Activated T-helper 1 cell treated with anti-CD3 and anti-CD28 coated beads, Interleukin-2, amount 50 U/mL, for 16 hours (primary cell): ENCODE measurements around the gene L3MBTL1.
A peak's percentile ranks its signal among the peaks of the same experiment; 100 is the strongest.
"Not testable (repeated sequence)": the region's sequence is repeated elsewhere in the genome, so short reads cannot be mapped to it uniquely, and the experiment has no call there.

Source experiments
- DNase-seq, 2 donors: peaks; one replicate each; pipeline ENCODE4 v3.0.0-alpha.2; 2020; ENCODE audit warnings: low read depth in 1 of 2, low spot score in 1 of 2

L3MBTL1 gene

GRCh38 chr20:43502021-43502420 is 5.5 kb upstream of the L3MBTL1 start:
- not testable (repeated sequence) for DNase-seq

- DNase-seq: no peak
These were observed 1.3 kb upstream of the L3MBTL1 start for GRCh38 chr20:43506238-43506637.

- no peak for DNase-seq
These were observed 609 bp downstream of the L3MBTL1 start for GRCh38 chr20:43508106-43508505.

- DNase-seq: no peak
These were observed 1.1 kb downstream of the L3MBTL1 start for GRCh38 chr20:43508604-43509040.

- DNase-seq: no peak
These were observed 4.4 kb downstream of the L3MBTL1 start for GRCh38 chr20:43511879-43512278.

GRCh38 chr20:43513372-43513930 is 6.0 kb downstream of the L3MBTL1 start:
- no peak for DNase-seq

- peak; percentile 65 to 81 for DNase-seq
These were observed 6.6 kb downstream of the L3MBTL1 start for GRCh38 chr20:43513931-43514647.

GRCh38 chr20:43514648-43514999 is 7.1 kb downstream of the L3MBTL1 start:
- DNase-seq: no peak

- DNase-seq: no peak
These were observed 8.1 kb downstream of the L3MBTL1 start for GRCh38 chr20:43515628-43516027.

GRCh38 chr20:43516251-43516824 is 8.8 kb downstream of the L3MBTL1 start:
- no peak for DNase-seq

GRCh38 chr20:43520074-43520630 is 12.7 kb downstream of the L3MBTL1 start:
- DNase-seq: no peak

- no peak for DNase-seq
These were observed 17.5 kb downstream of the L3MBTL1 start for GRCh38 chr20:43525021-43525420.

GRCh38 chr20:43528258-43528875 is 20.9 kb downstream of the L3MBTL1 start:
- DNase-seq: no peak

GRCh38 chr20:43529051-43529450 is 21.6 kb downstream of the L3MBTL1 start:
- no peak for DNase-seq

GRCh38 chr20:43529457-43530153 is 22.1 kb downstream of the L3MBTL1 start:
- no peak for DNase-seq

GRCh38 chr20:43530321-43531090 is 23.0 kb downstream of the L3MBTL1 start:
- no peak for DNase-seq

- DNase-seq: no peak
These were observed 23.6 kb downstream of the L3MBTL1 start for GRCh38 chr20:43531091-43531443.

GRCh38 chr20:43532416-43533055 is 25.0 kb downstream of the L3MBTL1 start:
- DNase-seq: no peak

- DNase-seq: no peak
These were observed 25.6 kb downstream of the L3MBTL1 start for GRCh38 chr20:43533060-43533459.

GRCh38 chr20:43534016-43534415 is 26.5 kb downstream of the L3MBTL1 start:
- no peak for DNase-seq
